ENCODE data around the gene SSH2. TPM values are rescaled to one million over a fixed set of nuclear protein-coding genes. Genes with fewer than 3 reads are reported as not detected.

Gene SSH2
- total RNA-seq, 6 donors from 2014 or later, result 55.4 to 82.9 (median 67.8) TPM

DNA sequence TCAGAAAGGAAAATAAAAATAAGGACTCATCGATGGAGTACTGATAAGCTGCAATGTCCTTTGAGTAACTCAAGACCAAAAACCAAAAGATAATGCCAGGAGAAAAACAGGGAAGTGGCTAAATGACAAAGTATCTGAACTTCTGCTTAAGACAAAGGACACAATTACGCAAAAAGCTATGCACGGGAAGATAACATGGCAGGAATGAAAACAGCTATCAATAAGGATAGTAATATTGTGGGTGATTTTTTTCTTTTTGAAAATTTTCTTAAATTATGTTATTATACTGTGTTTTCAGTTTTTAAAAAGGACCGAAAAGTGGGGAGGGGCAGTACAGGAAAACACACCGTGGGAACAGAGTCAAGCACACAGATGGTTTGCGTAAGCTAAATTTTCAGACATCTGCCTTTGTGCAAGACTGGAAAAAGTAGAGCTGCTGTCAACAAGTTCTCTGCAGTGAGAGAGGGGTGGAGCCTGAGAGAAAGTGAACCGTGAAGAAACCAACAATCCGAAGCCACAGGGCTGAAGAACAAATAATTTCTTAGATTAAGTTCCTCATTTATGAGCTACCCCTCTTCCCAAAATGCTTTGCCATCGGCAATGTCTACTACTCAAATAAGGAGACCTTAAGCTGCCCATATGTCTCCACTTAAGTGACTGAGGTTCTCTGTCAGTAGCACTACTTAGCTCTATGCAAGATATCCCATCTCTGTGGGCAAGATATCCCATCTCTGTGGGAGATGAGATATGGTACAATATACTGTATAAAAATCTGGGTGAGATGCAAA, 207.4 kb downstream of the SSH2 start:
- peaks cover 52 to 60% (median 55%) of the 10 kb centered on the region in 4 donors for H3K4me1 ChIP-seq
- peak overlapping the region; percentile 82 to 89 (median 84) for H3K27ac ChIP-seq
- WGBS, 2 donors, result 12 to 22% methylated on average over 9 of the region's 9 CpGs
- peak in 1 of 2 donors; percentile 65 for DNase-seq
- peak; percentile 86 to 93 for ATAC-seq (ENCODE audit: low FRiP score in 2 of 2)
- TF ChIP-seq POLR2A (IDR thresholded peaks at IDR 0.05) (peak in 1 of 4 donors; percentile 19), EP300 (IDR thresholded peaks at IDR 0.05) (peak in 2 of 4 donors; percentile 7 to 57), POLR2AphosphoS5 (IDR thresholded peaks at IDR 0.05) (peak in 1 of 2 donors; percentile 54)
- TF ChIP-seq, protein P1, sequence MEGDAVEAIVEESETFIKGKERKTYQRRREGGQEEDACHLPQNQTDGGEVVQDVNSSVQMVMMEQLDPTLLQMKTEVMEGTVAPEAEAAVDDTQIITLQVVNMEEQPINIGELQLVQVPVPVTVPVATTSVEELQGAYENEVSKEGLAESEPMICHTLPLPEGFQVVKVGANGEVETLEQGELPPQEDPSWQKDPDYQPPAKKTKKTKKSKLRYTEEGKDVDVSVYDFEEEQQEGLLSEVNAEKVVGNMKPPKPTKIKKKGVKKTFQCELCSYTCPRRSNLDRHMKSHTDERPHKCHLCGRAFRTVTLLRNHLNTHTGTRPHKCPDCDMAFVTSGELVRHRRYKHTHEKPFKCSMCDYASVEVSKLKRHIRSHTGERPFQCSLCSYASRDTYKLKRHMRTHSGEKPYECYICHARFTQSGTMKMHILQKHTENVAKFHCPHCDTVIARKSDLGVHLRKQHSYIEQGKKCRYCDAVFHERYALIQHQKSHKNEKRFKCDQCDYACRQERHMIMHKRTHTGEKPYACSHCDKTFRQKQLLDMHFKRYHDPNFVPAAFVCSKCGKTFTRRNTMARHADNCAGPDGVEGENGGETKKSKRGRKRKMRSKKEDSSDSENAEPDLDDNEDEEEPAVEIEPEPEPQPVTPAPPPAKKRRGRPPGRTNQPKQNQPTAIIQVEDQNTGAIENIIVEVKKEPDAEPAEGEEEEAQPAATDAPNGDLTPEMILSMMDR (IDR thresholded peaks at IDR 0.05), result no peak
- peaks cover 0 to 2% (median 0%) of the 10 kb centered on the region in 4 donors for H3K36me3 ChIP-seq
- no peaks in the 10 kb centered on the region for H3K9me3 ChIP-seq
- H3K27me3 ChIP-seq, result no peaks in the 10 kb centered on the region
- H3K4me3 ChIP-seq, result peak overlapping the region in 2 of 4 donors; percentile 0 to 25

DNA sequence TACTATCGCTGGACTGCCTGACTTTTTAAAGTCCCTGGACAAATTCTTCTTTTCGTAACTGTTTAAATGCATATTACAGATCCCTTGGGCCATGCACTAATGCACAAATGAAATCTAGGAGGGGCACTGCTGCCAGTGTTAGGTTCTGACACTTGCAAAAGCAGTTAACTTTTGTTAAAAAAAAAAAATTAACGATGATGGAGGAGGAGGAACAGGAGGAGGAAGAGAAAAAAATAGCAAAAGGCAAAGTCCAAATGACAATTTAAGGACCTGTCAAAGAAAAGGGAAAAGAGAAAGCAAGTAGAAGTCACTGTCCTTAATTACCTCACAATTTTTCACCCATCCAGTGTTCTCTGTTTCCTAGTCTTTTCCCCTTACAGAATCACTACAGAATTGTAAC, 209.5 kb downstream of the SSH2 start:
- H3K27me3 ChIP-seq, result no peaks in the 10 kb centered on the region
- H3K4me1 ChIP-seq, result peaks cover 36 to 47% (median 40%) of the 10 kb centered on the region in 4 donors
- H3K27ac ChIP-seq, result peak overlapping the region; percentile 21 to 89 (median 84)
- TF ChIP-seq POLR2A (IDR thresholded peaks at IDR 0.05) (no peak), EP300 (IDR thresholded peaks at IDR 0.05) (no peak), POLR2AphosphoS5 (IDR thresholded peaks at IDR 0.05) (no peak)
- TF ChIP-seq, protein P1 (IDR thresholded peaks at IDR 0.05), result no peak
- no peak overlapping the region for H3K4me3 ChIP-seq
- DNase-seq, result no peak
- H3K36me3 ChIP-seq, result peaks cover 0 to 6% (median 0%) of the 10 kb centered on the region in 4 donors
- 50 to 61% methylated on average over 3 of the region's 3 CpGs for WGBS, 2 donors
- no peak for ATAC-seq (ENCODE audit: low FRiP score in 2 of 2)
- H3K9me3 ChIP-seq, result no peaks in the 10 kb centered on the region

DNA sequence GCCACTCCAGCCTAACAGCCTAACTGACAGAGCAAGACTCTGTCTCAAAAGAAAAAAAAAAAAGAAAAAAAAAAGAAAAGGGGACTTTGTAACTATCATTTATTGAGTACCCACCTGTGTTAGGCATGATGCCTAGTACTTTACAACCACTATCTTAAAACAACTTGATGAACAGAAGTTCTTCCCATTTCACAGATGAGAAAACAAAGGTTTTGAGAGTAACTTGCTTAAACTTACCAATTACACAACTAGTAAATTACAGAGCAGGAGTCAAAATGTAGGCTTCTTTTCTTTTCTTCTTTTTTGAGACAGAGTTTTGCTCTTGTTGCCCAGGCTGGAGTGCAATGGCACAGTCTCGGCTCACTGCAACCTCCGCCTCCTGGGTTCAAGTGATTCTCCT, 210.6 kb downstream of the SSH2 start:
- ATAC-seq (ENCODE audit: low FRiP score in 2 of 2) (no peak), DNase-seq (no peak)
- Histone ChIP-seq H3K27me3 (no peaks in the 10 kb centered on the region), H3K4me1 (peaks cover 34 to 44% (median 41%) of the 10 kb centered on the region in 4 donors), H3K9me3 (no peaks in the 10 kb centered on the region), H3K36me3 (peaks cover 0 to 6% (median 0%) of the 10 kb centered on the region in 4 donors), H3K27ac (peak overlapping the region in 2 of 4 donors; percentile 82 to 87), H3K4me3 (no peak overlapping the region)
- WGBS, 2 donors, result 97 to 100% methylated on average over 2 of the region's 2 CpGs
- TF ChIP-seq POLR2AphosphoS5 (IDR thresholded peaks at IDR 0.05) (no peak), POLR2A (IDR thresholded peaks at IDR 0.05) (no peak), EP300 (IDR thresholded peaks at IDR 0.05) (no peak)
- TF ChIP-seq, protein P1 (IDR thresholded peaks at IDR 0.05), result no peak

DNA sequence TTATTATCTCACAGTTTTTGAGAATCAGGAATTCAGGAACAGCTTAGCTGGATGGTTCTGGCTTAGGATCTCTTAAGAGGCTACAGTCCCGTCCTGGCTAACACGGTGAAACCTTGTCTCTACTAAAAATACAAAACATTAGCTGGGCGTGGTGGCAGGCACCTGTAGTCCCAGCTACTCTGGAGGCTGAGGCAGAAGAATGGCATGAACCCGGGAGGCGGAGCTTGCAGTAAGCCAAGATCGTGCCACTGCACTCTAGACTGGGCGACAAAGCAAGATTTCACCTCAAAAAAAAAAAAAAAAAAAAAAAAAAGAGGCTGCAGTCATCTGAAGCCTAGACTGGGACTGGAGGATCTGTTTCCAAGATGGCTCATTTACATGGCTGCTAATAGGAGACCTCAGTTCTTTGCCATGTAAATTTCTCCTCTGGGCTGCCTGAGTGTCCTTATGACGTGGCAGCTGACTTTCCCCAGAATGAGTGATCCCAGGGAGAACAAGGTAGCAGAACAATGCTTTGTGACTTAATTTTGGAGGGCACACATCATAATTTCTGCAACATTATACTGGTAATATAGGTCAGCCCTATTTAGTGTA, 211.5 kb downstream of the SSH2 start:
- Histone ChIP-seq H3K36me3 (peaks cover 0 to 6% (median 0%) of the 10 kb centered on the region in 4 donors), H3K4me3 (no peak overlapping the region), H3K9me3 (no peaks in the 10 kb centered on the region), H3K27me3 (no peaks in the 10 kb centered on the region), H3K27ac (peak overlapping the region in 1 of 4 donors; percentile 24), H3K4me1 (peaks cover 32 to 47% (median 42%) of the 10 kb centered on the region in 4 donors)
- 88 to 95% methylated on average over 8 of the region's 8 CpGs for WGBS, 2 donors
- ATAC-seq (ENCODE audit: low FRiP score in 2 of 2) (no peak), DNase-seq (no peak)
- TF ChIP-seq POLR2AphosphoS5 (IDR thresholded peaks at IDR 0.05) (no peak), POLR2A (IDR thresholded peaks at IDR 0.05) (no peak), EP300 (IDR thresholded peaks at IDR 0.05) (no peak)
- TF ChIP-seq, protein P1 (IDR thresholded peaks at IDR 0.05), result no peak
